Glomerular visceral epithelial cell (primary cell): Measurements from ENCODE around the gene UBXN11.
"Not testable (repeated sequence)": the region's sequence is repeated elsewhere in the genome, so short reads cannot be mapped to it uniquely, and the experiment has no call there.

Experiments used
- DNase-seq: peaks from one replicate; pipeline ENCODE4 v3.0.0-alpha.2; 2016; ENCODE audit errors: extremely low spot score

The UBXN11 gene

DNA sequence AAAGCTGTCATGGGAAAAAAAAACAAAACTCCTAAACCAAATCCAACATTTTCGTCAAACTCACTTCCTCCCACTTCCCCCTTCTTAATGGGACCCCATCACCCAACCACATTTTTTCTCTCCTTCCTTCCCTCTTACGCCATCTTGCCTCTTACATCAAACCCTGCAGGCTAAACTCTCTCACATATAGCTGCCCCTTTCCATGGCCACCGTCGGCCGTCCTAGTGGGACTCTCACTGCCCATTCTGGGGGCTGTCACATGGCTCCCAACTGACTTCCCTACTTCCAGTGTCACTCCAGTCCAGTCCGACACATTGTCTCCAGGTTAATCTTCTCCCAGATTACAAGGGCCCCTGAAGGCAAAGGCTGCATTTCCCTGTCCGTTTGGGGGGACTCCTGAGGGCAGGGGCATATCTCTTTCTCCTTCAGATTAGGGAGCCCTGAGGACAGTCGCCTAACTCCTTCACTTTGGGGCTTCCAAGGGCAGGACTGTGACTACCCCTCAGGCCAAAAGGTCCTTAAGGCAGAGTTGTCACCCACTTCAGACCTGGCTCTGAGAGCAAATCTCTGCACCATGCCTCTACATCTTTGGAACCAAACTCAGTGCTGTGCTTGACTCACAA, 658 bp downstream of the UBXN11 start:
- no peak for DNase-seq

DNA sequence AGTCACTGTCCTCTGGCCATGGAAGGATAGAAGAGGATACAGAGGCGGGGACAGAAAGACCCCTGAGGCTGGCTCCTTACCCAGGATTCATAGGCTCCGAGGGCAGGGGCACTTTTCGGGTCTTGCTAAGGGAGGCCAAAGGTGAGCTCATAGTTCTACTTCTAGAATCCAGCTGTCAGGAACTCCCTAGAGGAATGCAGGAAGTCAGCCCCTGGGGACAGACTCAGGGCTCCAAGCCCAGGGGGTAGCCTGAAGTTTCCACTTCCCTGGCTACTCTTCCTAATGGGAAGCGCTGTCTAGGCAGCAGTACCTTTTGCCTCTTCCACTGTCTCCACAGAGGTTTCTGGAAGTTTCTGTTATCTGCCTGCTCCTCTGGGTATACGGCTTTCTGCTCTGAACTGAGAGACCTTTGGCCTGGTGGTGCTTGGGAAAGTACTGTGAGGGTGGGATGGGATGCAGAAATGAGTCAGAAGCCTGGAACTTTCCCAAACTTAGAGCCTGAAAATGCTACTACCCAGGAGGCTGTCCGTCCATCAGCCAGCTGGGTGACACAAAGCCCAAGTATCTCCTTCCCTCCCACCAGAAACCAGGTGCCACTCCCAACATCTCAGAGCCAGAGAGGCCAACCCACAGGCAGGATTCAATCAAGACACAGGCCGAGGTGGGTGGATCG, 3.6 kb downstream of the UBXN11 start:
- DNase-seq = peak; percentile 72

DNA sequence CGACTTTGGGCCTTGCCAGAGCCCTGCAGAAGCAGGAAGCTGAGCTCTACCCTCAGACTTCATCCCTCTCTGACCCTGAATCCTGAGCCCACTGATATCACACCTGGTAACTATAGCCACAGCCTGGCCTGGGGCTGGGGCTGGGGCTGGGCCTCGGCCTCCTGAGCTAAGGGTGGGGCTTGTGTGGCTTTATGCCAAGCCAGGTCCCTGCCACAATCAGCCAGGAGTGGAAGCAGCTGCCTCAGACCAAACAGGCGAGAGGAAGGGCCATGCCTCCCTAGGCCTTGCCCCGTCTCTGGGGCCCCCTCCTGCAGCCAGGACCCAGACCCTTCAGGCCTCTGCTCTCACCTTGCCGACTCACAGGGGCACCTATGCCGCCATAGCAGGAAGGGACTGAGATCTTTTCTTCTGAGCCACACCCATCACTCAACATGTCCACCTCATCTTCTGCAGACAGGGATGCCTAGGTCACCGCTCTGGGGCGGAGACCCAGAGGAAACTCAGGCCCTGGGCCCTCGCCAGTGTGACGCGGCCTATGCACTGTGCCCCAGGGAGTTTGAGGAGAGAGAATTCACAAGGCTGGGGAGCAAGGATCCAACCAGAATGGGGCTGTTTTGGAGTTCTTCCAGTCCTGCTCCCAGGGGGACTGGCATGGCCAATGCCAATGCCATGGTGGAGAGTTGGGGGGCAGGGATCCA, 5.7 kb downstream of the UBXN11 start:
- DNase-seq = no peak

DNA sequence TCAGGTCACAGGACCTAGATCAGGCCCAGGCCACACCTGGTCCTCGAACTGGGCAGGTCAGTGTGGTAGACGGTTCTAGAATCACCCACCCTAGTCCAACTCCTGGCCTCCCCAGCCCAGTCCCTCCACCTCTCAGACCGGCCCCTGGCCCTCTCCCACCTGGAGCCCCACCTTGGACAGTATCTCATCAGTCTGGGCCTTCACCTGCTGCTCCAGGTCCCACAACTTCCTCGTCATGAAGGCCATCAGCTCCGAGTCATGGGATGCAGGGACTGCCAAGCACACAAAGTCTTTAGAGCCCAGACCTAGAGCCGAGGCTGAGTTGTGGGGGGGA, 8.7 kb downstream of the UBXN11 start:
- no peak for DNase-seq

DNA sequence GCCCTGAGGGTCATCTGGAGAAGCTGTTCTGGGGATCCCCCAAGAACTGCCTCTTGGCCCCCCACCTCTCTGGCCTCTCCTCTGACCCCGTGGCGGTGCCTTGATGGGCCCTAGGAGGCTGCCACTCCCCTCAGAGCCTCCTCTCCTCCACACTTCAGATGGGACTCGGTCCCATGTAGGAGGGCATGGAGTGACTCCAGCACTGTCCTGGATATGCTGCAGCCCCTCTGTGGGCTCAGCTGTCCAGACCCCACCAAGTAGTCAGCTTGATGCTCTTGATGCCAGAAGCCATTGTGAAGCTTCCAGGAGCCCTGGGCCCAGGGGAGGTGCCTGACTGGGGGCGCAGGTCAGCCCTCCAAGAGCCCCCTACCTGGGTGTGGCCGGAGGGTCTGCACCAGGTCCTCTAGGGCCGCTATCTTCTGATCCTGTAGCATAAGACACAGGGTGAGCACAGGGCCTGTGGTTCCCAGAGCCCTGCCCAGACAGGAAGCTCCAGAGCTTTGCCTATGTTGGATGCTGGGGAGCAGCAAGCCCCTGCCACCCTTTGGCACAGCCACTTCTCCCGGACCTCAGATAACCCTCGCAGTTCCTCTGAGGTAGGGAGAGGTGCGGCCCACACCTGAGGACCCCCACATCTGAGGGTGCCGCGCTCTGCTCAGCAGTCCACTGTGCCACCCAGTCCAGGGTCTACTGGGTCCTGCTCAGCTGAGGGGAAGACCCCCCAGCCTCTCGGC, 9.2 kb downstream of the UBXN11 start:
- no peak for DNase-seq

DNA sequence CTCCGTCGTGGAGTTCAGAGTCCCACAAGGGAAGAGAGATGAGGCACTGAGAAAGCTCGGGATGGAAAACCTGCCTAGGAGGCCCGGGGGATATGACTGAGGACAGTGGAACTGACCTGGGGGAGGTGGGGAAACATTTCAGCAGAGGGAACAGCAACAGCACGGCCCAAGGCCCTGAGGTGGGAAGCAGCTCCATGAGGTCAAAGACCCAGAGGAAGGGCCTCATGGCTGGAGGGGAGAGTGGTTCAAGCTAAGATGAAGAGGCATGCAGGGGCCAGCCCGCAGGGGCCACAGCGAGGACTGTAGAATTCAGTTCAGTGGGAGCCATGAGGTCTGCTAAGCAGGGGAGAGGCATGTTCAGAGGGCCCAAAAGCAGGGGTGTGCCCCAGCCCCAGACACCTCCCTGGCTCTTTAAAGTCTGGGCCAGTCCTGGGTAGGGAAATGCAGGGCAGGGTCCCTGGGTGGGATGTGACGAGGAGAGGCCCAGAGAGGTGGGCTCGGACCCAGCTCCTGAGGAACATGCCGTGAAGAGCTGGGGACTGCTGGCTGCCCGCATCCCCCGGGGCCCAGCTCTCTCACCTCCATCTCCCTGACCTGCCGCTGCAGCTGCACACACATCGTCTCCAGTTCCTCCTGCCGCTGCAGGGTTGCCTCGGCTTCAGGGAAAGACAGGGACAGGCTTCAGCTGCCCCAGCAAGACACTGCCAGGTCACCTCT, 9.9 kb downstream of the UBXN11 start:
- DNase-seq = no peak

DNA sequence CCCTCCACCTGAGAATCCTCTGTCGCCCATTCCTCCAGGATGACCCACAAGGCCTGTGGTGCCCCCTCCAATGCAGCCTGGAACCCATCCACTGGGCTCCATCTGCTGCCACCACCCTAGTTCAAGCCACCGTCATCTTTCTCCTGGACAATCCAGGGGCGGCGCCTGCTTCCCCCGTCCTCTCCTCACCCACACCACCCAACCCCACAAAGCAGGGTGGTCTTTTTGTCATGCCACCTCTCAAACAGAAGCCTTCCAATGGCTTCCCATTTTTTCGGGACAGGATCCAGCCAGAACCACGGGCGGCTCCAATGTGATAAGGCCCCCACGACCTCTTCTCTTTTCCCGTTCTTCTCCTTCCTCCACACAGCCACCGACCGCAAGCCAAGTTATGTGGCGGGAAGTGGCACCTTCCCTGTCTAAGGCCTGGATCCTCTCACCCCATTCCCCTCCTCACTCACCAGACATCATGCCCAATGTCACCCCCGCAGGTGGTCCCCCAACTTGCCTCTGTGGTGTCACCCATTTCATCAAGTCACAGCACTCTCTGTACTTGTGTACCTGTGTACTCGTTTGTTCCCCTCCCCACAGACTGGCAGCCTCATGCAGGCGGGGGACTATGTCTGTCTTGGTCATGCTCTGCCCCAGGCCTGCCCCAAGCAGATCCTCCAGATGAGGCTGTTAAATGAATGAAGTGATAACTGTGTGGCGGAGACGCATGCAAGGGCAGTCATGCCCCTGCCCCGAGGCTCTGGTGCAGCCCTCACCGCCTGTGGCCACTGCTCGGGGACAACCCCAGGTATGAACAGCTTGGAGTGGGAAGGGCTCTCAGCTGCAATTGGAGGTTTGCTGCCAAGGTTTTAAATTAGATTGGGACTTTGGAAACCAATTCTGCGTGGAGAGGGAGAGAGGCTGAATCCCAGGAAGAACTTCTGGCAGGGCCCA, 11.0 kb downstream of the UBXN11 start:
- no peak for DNase-seq

DNA sequence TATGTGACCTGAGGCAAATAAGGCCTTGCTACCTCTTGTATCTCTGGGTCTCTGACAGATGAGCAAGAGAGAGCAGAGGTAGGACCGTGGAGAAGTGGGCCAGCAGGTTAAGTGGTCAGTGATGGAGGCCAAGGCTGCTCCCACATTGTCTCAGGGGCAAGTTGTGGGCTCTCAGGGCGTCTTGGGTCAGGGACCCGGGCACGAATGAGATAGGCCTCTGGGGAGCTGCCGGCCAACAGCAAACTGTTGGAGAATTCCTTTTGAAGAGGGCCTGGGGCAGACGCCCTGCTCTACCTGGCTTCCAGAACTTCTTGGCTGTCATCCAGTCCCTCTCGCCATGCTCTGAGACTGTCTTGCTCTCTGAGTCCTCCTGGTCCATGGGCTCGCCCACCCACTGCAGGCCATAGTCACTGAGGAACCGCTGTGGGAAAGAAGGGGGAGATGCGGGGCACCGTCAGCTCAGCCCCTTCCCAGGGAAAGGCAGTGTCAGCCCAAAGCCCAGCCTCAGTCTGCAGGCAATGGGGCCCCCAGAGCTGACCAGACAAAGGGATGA, 12.4 kb downstream of the UBXN11 start:
- DNase-seq = no peak

DNA sequence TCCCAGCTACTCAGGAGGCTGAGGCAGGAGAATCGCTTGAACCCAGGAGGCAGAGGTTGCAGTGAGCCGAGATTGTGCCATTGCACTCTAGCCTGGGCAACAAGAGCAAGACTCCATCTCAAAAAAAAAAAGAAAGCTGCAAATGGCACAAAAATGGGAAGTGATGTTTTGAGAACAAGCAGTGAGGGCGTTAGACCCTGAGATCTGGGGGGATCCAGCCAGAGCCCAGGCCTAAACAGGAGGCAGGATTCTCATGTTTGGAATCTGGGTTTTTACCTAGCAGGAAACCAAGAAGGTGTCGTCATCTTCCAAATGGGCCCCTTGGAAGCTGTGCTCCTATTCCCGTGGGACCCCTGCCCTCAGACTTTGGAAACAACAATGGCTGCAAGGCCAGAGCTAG, 13.7 kb downstream of the UBXN11 start:
- DNase-seq = not testable (repeated sequence)

DNA sequence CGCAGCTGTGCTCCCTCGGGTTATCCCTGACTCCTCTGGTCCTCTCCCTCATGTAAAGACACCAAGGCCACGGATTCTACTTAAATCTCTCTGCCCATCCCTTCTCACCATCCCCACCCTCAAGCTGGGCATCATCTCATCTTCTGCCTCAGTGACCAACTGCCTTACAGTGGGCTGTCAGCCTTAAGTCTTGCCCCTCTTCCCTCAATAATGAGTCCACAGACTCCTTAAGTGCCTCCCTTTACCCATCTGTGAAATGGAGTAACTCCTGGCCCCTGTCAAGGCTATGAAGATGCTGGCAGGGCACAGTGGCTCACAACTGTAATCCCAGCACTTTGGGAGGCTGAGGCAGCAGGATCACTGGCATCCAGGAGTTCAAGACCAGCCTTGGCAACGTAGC, 14.5 kb downstream of the UBXN11 start:
- DNase-seq = no peak

DNA sequence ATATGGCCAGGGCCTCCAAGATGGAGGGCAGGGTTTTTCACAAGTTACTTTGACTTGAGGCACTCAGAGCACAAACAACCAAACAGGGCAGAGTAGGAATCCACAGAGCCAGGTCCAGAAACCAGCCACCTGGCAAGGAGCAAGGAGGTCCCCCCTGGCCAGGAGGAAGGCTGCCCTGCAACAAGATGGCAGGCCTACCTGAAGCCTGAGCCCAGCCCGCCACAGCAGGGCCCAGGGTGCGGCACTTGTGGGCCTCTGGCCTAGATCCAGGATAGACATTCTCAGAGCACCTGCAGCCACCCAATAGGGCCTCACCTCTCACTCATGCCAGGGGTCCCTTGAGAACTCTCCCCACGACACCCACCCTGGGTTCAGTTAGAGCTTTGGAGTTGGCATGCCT, 15.0 kb downstream of the UBXN11 start:
- no peak for DNase-seq

DNA sequence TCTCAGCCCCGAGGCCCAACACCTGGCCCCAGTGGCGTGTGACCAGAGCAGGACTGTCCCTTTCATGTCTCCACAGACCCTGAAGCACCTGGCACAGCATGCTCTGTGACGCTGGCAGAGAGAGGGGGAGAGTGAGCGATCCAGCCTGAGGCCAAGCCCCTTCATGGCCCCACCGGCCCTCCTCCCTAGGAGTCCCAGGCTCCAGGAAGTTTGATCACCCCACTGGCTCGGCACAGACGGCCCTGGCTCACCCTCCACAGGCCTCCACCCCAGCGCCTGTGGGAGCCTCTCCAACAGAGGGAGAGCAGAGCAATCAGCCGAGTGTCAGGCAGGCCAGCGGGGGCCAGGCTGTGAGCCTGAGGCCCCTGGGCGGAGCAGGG, 15.6 kb downstream of the UBXN11 start:
- DNase-seq = no peak

DNA sequence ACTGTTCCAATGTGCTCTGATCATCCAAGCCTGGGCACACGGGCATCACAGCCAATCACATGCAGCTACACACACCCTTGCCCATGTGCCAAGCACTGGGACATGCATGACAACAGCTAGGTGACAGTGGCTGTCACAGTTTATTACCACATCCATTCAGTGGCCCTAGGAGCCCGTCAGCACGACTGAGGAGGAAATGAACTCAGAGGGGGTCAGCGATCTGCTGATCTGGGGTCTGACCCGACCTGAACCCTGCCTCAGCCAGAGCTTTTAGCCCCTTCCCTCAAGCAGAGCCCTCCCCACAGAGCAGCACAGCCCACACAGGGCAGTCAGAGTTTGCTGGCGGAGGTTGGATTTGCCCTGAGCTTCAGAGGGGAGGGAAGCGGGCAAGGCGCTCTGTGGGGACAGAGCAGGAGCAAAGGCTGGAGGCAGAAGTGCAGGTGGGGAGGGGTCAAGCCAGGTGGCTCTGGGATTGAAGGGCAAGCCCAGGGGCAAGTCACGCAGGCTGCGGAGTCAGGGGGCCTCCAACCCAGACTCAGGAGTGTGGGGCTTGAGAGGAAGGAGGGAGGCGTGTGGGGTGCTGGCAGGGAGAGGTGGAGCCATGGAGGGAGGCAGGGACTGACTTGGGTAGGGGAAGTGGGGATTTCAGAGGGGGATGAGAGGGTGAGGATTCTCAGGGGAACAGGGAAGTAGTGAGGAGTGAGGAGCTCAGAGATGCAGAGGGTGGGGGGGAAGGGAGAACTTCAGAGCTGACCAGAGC, 16.1 kb downstream of the UBXN11 start:
- no peak for DNase-seq

DNA sequence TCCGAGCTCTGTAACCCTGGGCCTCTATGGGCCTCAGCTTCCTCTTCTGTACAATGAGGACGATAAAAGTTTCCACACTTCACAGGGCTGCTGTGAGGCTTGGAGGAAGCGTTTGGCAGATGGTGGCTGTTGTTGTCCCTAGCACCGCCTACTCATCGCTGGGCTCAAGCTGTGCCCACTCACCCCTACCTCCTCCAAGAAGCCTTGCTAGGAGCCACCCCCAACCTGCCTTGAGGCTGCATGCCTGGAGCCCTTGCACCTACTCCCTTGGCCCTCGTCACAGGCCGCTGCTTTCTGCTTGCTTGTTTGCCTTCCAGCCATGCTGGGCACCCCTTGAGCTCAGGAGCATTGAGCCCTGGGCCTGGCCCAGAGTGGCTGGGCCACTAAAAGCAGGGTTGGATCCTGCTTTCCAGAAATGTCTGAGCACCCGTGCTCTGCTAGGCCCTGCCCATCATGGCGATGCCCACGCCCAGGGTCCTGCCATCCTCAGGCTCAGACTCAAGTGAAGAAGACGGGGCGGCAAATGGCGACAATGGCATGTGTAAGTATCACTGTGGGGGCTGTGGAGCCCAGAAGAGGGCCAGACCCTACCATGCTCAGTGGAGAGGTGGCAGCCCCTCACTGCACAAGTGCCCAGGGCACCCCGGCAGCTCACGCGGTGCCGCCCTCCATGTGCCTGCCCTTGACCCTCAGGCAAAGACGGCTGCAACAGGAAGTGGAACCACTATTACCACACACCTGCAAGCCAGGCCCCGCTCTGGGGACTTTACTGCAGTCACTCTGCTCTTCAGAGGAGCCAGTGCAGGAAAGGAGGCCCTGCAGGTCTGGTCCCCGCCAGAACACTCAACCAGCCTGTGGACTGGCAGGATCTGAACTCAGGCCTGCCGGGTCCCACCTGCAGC, 17.0 kb downstream of the UBXN11 start:
- DNase-seq = no peak

DNA sequence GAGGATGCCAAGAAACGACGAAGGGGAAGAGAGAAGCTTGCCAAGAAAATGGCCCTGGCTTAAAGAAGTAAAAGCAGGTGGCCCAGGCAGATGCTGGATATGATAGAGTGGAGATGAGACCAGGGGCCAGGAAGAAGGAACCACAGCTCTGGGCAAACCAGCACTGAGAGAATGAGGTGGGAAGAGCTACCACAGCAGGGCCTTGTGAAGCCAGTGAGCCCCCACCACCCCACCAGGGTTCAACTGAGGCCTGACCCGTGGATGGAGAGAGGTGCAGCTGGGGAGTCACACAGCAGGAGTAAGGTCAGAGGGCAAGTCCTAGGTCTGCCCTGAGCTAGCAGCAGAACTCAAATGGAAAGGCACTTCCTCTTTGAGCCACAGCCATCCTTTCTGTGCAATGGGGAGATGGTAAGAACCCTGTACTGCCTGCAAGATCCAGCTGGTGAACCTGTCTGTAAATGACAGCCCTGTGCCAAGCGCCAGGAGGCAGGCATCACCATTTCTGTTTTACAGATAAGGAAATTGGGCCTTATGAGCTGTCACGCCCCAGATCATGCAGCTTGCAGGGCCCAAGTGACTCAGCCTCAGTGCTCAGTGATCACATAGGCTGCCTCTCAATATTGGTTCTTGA, 18.0 kb downstream of the UBXN11 start:
- DNase-seq = no peak

DNA sequence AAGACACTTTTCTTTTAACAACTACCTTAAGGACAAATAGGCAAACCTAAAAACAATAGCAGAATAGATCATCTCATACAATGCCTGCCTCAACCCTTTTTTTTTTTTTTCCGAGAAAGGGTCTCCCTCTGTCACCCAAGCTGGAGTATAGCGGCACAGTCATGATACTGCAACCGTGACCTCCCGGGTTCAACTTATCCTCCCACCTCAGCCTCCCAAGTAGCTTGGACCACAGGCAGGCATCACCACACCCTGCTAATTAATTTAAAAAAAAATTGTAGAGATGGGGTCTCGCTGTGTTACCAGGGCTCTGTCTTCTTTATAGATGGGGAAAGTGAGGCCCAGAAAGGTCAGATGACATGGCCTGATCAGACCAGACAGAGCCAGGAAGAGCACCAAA, 18.6 kb downstream of the UBXN11 start:
- DNase-seq = no peak

DNA sequence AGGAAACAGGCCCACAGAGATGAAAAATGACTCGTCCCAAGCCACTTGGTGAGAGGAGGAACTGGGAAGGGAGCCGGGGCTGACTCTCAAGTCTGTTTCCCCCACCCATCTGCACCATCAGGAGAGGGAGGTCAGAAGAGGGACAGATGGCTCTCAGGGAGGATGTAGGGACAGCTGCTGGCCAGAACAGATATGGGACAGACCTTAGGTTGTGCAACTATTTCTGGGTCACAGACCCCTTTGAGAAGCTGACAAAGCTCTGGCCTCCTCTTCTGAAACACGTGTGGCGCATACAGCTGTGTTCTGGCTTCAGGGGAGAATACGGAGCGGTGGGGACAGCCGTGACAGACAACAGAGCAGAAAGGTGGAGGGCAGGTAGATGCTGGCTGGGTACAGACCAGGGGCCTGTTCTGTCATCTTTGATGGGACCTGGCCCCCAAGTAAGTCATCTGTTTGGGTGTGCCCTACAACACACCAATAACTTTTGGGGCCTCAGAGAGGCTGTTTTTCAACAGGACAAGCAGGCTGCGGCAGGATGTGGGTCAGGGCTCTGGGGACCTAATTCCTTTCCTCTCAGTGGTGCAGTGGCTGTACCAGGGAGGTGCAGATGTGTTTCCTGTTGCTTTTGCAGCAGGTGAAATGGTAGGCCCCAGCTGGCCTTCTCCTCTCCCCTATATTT, 19.3 kb downstream of the UBXN11 start:
- peak; percentile 35 for DNase-seq

DNA sequence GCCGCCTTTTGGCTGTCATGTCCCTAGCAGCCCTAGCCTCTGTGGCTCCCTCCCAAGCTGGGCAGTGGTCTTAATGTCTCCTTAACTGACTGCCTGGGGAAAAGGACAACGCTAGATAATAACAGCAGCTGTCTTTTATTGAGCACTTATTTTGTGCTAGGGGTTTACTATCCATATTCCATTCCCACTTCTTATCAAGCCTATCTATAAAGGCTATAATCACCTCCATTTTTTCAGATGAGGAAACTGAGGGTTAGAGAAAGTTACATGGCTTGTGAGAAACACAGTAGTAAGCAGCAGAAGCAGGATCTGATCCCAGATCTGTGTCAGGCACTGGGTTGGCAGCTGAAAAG, 20.4 kb downstream of the UBXN11 start:
- no peak for DNase-seq
